ENCODE results near the gene COL26A1.

DNA sequence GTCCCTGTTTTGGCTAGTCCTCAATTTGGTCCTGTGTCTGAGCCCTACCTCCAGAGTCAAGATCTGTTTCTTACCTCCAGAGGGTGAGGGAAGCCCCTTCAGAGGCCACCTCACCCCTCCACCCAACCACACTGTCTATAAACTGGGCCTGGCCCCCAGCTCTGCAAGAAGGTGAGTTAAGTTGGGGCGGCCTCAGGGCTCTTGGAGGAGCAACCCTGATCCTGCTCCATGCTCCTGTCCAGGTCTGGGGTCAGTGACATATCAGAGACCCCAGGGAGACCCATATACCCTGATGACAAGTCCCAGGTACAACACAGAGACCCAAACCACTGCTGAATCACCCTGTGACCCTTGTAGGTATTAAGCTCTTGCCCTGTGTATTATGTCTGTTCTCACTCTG, 196.9 kb downstream of the COL26A1 start:
- TF ChIP-seq, protein P1, sequence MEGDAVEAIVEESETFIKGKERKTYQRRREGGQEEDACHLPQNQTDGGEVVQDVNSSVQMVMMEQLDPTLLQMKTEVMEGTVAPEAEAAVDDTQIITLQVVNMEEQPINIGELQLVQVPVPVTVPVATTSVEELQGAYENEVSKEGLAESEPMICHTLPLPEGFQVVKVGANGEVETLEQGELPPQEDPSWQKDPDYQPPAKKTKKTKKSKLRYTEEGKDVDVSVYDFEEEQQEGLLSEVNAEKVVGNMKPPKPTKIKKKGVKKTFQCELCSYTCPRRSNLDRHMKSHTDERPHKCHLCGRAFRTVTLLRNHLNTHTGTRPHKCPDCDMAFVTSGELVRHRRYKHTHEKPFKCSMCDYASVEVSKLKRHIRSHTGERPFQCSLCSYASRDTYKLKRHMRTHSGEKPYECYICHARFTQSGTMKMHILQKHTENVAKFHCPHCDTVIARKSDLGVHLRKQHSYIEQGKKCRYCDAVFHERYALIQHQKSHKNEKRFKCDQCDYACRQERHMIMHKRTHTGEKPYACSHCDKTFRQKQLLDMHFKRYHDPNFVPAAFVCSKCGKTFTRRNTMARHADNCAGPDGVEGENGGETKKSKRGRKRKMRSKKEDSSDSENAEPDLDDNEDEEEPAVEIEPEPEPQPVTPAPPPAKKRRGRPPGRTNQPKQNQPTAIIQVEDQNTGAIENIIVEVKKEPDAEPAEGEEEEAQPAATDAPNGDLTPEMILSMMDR (IDR thresholded peaks at IDR 0.05), result no peak
- TF ChIP-seq POLR2A (IDR thresholded peaks at IDR 0.05), result no peak
